Measurements from ENCODE around the gene STAT3. TPM values are rescaled to one million over a fixed set of nuclear protein-coding genes. Genes with fewer than 3 reads are reported as not detected.

Gene STAT3
- total and polyA plus RNA-seq, 2 donors, result 96.4 to 143 TPM

DNA sequence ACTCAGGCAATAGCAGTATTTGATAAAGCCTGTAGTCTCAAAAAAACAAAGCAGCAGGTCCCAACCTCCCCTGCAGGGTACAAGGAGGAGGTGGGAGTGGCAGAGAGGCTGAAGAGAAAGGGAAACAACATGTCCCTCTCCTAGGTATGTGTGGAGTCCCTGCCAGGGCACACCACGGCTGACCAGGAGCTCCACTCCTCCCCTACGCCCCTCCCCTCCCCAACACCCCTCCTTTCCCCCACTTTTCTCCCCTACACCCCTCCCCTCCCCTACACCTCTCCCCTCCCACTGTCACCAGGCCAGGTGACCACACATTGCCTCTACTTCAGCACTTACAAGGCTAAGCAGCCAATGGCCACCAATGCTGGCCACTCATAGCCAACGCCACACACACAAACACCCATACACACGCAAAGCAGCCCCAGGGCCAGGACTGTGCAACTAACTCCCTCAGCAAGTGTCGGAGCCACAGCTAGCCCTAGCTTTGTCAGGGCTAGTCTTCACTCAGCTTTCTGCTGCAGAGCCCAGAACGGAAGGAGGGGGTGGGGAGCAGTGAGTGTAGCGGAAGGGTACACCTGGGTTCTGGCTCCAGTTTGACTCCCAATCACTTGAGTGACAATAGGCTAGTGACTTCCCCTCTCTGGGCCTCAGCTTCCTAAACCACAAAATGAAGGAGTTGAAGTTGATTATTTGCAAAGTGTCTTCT, 26.6 kb upstream of the STAT3 start:
- DNase-seq (ENCODE audit: extremely low spot score), result no peak
- Histone ChIP-seq H3K36me3 (ENCODE audit: insufficient read depth) (no peaks in the 10 kb centered on the region), H3K4me1 (ENCODE audit: insufficient read depth) (peaks cover 5% of the 10 kb centered on the region), H3K4me3 (ENCODE audit: low read depth, low read length) (no peak overlapping the region), H3K27ac (ENCODE audit: low read depth) (no peak overlapping the region)
- 67% methylated on average over 7 of the region's 7 CpGs for WGBS

DNA sequence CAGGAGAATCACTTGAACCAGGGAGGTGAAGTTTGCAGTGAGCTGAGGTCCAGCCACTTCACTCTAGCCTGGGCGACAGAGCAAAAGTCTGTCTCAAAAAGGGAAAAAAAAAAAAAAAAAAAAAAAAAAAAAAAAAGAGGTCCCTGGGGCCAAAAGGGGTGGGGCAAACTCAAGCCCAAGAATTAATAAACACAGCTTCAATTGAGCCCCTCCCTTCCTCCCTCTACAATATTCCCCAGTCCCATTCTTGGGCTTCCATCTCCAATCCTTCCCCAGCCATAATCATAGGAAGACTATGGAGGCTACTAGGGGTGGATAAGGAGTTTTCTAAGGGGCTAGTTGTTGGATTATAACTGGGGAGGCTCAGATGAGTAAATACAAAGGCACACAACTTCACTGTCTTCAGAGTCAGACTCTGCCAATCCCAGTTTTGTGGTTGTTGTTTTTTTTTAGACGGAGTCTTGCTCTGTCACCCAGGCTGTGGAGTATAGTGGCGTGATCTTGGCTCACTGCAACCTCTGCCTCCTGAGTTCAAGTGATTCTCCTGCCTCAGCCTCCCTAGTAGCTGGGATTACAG, 25.3 kb upstream of the STAT3 start:
- Histone ChIP-seq H3K4me3 (ENCODE audit: low read depth, low read length) (no peak overlapping the region), H3K36me3 (ENCODE audit: insufficient read depth) (no peaks in the 10 kb centered on the region), H3K4me1 (ENCODE audit: insufficient read depth) (peaks cover 5% of the 10 kb centered on the region), H3K27ac (ENCODE audit: low read depth) (no peak overlapping the region)
- WGBS, result 53% methylated on average over 3 of the region's 3 CpGs
- no peak for DNase-seq (ENCODE audit: extremely low spot score)

DNA sequence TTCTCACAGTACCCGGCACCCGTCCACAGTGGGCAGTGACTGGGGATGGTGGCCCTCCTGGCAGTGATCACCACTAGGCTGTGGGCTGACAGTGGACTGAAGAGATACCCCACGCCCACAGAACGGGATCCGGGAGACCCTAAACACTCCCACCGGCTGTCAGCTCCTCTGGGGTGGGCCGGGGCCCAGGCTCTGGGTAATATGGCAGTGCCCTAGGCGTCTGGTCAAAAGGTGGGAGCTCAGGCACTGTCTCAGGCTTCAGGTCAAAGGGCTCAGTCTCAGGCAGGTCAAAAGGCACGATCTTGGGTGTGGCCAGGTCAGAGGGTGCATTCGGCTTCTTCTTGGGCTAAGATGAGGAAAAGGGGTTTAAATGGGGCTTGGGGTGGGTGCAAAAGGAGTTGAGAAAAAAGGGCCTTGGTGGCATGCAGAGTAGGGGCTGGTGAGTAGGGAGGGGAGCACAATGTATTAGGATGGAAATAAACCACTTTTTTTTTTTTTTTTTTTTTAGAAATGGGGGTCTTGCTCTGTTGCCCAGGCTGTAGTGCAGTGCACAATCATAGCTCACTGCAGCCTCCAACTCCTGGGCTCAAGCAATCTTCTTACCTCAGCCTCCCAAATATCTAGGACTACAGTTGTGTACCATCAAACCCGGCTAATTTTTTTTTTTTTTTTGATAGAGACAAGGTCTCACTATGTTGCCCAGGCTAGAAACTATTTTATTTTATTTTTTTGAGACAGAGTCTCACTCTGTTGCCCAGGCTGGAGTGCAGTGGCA, 23.9 kb upstream of the STAT3 start:
- 63% methylated on average over 11 of the region's 11 CpGs for WGBS
- H3K4me3 ChIP-seq (ENCODE audit: low read depth, low read length), result no peak overlapping the region

GRCh38 chr17:42411361-42411760, 23.1 kb upstream of the STAT3 start:
- 25% methylated on average over 4 of the region's 4 CpGs for WGBS
- Histone ChIP-seq H3K4me3 (ENCODE audit: low read depth, low read length) (no peak overlapping the region), H3K36me3 (ENCODE audit: insufficient read depth) (no peaks in the 10 kb centered on the region), H3K27ac (ENCODE audit: low read depth) (no peak overlapping the region), H3K4me1 (ENCODE audit: insufficient read depth) (peaks cover 5% of the 10 kb centered on the region)
- DNase-seq (ENCODE audit: extremely low spot score), result no peak

More for the DNA sequence above, 23.9 kb upstream of the STAT3 start:
- Histone ChIP-seq H3K36me3 (ENCODE audit: insufficient read depth) (no peaks in the 10 kb centered on the region), H3K27ac (ENCODE audit: low read depth) (peak overlapping the region; percentile 19), H3K4me1 (ENCODE audit: insufficient read depth) (peaks cover 5% of the 10 kb centered on the region)
- DNase-seq (ENCODE audit: extremely low spot score), result no peak

DNA sequence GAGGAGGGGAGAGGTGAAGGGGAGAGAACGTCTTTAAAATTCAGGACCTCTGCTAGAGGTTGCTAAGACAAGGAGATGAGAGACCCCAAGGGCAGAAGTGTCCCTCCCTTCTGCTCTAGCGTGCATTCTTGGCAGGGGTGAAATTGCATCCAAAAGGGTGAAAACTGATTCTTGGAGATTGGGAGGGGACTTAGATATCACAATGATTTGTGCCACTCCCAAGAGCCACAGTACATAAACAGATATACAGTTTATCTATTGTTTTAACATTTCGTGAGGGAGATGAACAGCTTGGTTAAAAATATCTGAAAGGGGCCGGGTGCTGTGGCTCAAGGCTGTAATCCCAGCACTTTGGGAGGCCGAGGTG, 22.1 kb upstream of the STAT3 start:
- H3K27ac ChIP-seq (ENCODE audit: low read depth), result peak overlapping the region; percentile 53
- WGBS, result 28% methylated on average over 5 of the region's 5 CpGs
- H3K36me3 ChIP-seq (ENCODE audit: insufficient read depth), result no peaks in the 10 kb centered on the region
- H3K4me1 ChIP-seq (ENCODE audit: insufficient read depth), result peaks cover 5% of the 10 kb centered on the region
- DNase-seq (ENCODE audit: extremely low spot score), result no peak
- H3K4me3 ChIP-seq (ENCODE audit: low read depth, low read length), result no peak overlapping the region

DNA sequence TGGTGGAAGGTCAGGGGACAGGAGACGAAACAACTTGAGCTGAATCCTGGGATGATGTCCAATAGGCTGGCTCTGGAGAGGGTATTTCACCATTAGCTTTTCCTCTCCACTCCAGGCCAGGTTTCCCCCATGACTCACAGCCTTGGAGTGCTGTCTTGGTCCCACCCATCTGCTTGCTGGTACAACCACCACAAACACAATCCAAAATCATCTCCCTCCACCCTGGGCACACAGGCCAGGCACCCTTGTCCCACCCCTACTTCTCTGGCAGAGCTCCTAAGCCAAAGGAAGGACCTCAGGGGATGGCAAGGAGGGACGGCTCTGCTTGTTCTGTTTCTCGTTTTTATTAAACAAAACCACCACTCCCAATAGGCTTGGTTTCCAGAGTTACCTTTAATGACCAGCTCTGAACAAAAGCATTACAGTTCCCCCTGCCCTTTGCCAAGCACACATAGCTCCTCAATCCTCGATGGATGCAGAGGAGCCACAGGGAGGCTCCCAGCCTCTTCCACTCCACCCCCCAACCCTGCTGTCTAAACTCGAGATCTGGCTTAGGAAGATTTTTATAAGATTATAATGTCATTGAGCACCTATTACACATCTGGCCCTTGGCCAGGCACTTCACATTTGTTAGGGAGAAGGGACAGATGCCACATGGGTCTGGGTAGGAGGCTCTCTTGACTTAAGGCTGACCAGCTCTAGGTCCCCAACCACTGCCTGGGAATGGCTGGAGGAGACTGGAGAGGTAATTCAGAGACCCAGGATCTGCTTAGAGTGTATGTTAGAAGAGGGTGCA, 21.5 kb upstream of the STAT3 start:
- H3K27ac ChIP-seq (ENCODE audit: low read depth), result peak overlapping the region; percentile 53
- no peaks in the 10 kb centered on the region for H3K36me3 ChIP-seq (ENCODE audit: insufficient read depth)
- H3K4me1 ChIP-seq (ENCODE audit: insufficient read depth), result peaks cover 2% of the 10 kb centered on the region
- WGBS, result 6% methylated on average over 5 of the region's 5 CpGs
- no peak for DNase-seq (ENCODE audit: extremely low spot score)
- no peak overlapping the region for H3K4me3 ChIP-seq (ENCODE audit: low read depth, low read length)

- DNase-seq (ENCODE audit: extremely low spot score), result no peak
- Histone ChIP-seq H3K4me3 (ENCODE audit: low read depth, low read length) (no peak overlapping the region), H3K36me3 (ENCODE audit: insufficient read depth) (no peaks in the 10 kb centered on the region), H3K4me1 (ENCODE audit: insufficient read depth) (peaks cover 2% of the 10 kb centered on the region), H3K27ac (ENCODE audit: low read depth) (no peak overlapping the region)
- 31% methylated on average over 2 of the region's 2 CpGs for WGBS
Observed at GRCh38 chr17:42408061-42408460, 19.8 kb upstream of the STAT3 start.

GRCh38 chr17:42407289-42407836, 19.1 kb upstream of the STAT3 start:
- Histone ChIP-seq H3K4me1 (ENCODE audit: insufficient read depth) (peaks cover 2% of the 10 kb centered on the region), H3K36me3 (ENCODE audit: insufficient read depth) (no peaks in the 10 kb centered on the region), H3K4me3 (ENCODE audit: low read depth, low read length) (no peak overlapping the region), H3K27ac (ENCODE audit: low read depth) (peak overlapping the region; percentile 55)
- no peak for DNase-seq (ENCODE audit: extremely low spot score)
- WGBS, result 7% methylated on average over 2 of the region's 2 CpGs

DNA sequence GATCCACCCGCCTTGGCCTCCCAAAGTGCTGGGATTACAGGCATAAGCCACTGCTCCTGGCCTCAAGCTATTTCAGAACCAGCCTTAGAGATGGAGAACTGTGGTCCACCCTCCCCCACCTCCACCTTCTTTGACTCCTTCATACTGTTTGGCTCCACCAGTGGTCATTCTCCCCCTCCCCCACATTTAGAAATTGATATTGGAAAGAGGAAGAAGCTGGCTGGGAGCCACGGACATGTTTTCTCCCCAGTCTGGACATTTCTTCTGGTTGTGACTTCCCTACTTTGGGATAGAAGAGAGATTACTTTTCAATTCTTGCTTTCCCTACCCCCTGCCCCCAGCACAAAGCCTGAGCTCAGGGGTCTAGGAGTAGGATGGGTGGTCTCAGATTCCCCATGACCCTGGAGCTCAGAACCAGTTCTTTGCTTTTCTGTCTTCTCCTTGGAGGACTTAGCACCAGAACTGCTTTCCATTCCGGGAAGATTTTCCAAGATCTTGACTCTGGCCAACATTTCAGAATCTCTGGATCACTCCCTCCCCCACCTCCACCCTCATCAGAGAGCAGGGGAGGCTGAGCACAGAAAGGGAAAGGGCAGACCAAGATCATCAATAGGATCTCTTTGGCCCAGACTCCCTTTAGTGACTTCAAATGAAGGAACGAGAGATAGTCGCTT, 18.5 kb upstream of the STAT3 start:
- H3K4me1 ChIP-seq (ENCODE audit: insufficient read depth), result peaks cover 2% of the 10 kb centered on the region
- no peak for DNase-seq (ENCODE audit: extremely low spot score)
- peak overlapping the region; percentile 55 for H3K27ac ChIP-seq (ENCODE audit: low read depth)
- WGBS, result 38% methylated on average over 5 of the region's 5 CpGs
- no peak overlapping the region for H3K4me3 ChIP-seq (ENCODE audit: low read depth, low read length)
- H3K36me3 ChIP-seq (ENCODE audit: insufficient read depth), result no peaks in the 10 kb centered on the region

- DNase-seq (ENCODE audit: extremely low spot score), result no peak
- Histone ChIP-seq H3K4me1 (ENCODE audit: insufficient read depth) (peaks cover 2% of the 10 kb centered on the region), H3K27ac (ENCODE audit: low read depth) (no peak overlapping the region), H3K4me3 (ENCODE audit: low read depth, low read length) (no peak overlapping the region), H3K36me3 (ENCODE audit: insufficient read depth) (no peaks in the 10 kb centered on the region)
- WGBS, result 41% methylated on average over 26 of the region's 26 CpGs
Observed at GRCh38 chr17:42405963-42406495, 17.8 kb upstream of the STAT3 start.

GRCh38 chr17:42405076-42405475, 16.8 kb upstream of the STAT3 start:
- no peak for DNase-seq (ENCODE audit: extremely low spot score)
- WGBS, result 90% methylated on average over 35 of the region's 35 CpGs
- Histone ChIP-seq H3K4me3 (ENCODE audit: low read depth, low read length) (no peak overlapping the region), H3K27ac (ENCODE audit: low read depth) (no peak overlapping the region), H3K4me1 (ENCODE audit: insufficient read depth) (no peaks in the 10 kb centered on the region), H3K36me3 (ENCODE audit: insufficient read depth) (no peaks in the 10 kb centered on the region)

GRCh38 chr17:42404326-42405055, 16.2 kb upstream of the STAT3 start:
- no peaks in the 10 kb centered on the region for H3K36me3 ChIP-seq (ENCODE audit: insufficient read depth)
- H3K4me1 ChIP-seq (ENCODE audit: insufficient read depth), result no peaks in the 10 kb centered on the region
- 81% methylated on average over 63 of the region's 63 CpGs for whole genome bisulfite sequencing
- H3K4me3 ChIP-seq (ENCODE audit: low read depth, low read length), result no peak overlapping the region
- H3K27ac ChIP-seq (ENCODE audit: low read depth), result no peak overlapping the region
- no peak for DNase-seq (ENCODE audit: extremely low spot score)

Measured in urinary bladder (tissue), 4 donors.